Calu3 (cell line): Measurements from ENCODE around the gene MOV10. TPM values are rescaled to one million over a fixed set of nuclear protein-coding genes. Genes with fewer than 3 reads are reported as not detected.

Experiments
- BruUV-seq: library from RNA; stranded (reverse); fragments of 400-500 nt; replicated peaks from 2 replicates; lab custom pipeline; 2021; lab: Mats Ljungman, UMichigan
- CTCF ChIA-PET: fragments of 300-600 bp; sonication (Branson Sonifier 250); formaldehyde crosslinking; loops from one replicate; lab custom pipeline; 2022; ENCODE audit warnings: antibody characterized with exemption; lab: Charles Lee
- DNase-seq: peaks from one replicate; pipeline ENCODE4 v3.0.0; 2022
- H3K27ac Mint-ChIP-seq: one replicate; pipeline ENCODE4 v1.8.0; 2022; ENCODE audit warnings: mixed read lengths; ENCODE audit not compliant: unreplicated experiment
- H3K27me3 Mint-ChIP-seq: one replicate; pipeline ENCODE4 v1.8.0; 2022; ENCODE audit warnings: mixed read lengths; ENCODE audit not compliant: unreplicated experiment
- H3K36me3 Mint-ChIP-seq: one replicate; pipeline ENCODE4 v1.8.0; 2022; ENCODE audit warnings: mild to moderate bottlenecking, moderate library complexity, mixed read lengths; ENCODE audit not compliant: insufficient read depth, unreplicated experiment
- H3K4me1 Mint-ChIP-seq: one replicate; pipeline ENCODE4 v1.8.0; 2022; ENCODE audit warnings: mild to moderate bottlenecking, low read depth, mixed read lengths; ENCODE audit not compliant: unreplicated experiment
- H3K4me3 Mint-ChIP-seq: one replicate; pipeline ENCODE4 v1.8.0; 2022; ENCODE audit warnings: mild to moderate bottlenecking, low read depth, moderate library complexity, mixed read lengths; ENCODE audit not compliant: unreplicated experiment
- H3K9me3 Mint-ChIP-seq: one replicate; pipeline ENCODE4 v1.8.0; 2022; ENCODE audit warnings: low read depth, mixed read lengths; ENCODE audit not compliant: unreplicated experiment
- CTCF ChIP-seq: fragments of 200-600 bp; IDR thresholded peaks from one replicate; pipeline ENCODE4 v1.8.0; 2022; ENCODE audit warnings: antibody characterized with exemption; ENCODE audit not compliant: unreplicated experiment
- intact Hi-C: fragments of 100-400 bp; cut with micrococcal nuclease; formaldehyde crosslinking; loops from one replicate; pipeline ENCODE4 v1.10.0; 2022; ENCODE audit not compliant: unreplicated experiment
- total RNA-seq: library from RNA; stranded (reverse); gene quantifications from 2 replicates; pipeline ENCODE4 v1.2.3, GENCODE V29; 2022

MOV10 gene
- total RNA-seq, 1 experiment from 2014 or later: 71.4 TPM

GRCh38 chr1:112748396-112748795 is 73.9 kb downstream of the MOV10 start:
- Mint-ChIP-seq H3K27me3 (peaks cover 14% of the 10 kb centered on the region), H3K27ac (no peak overlapping the region), H3K4me3 (no peak overlapping the region), H3K4me1 (no peaks in the 10 kb centered on the region), H3K9me3 (no peaks in the 10 kb centered on the region), H3K36me3 (peaks cover 6% of the 10 kb centered on the region)
- TF ChIP-seq CTCF: no peak
- intact Hi-C loops: no loop called here
- no peak for DNase-seq
- no TSS peak for BruUV-seq
- CTCF ChIA-PET: no interaction called here

Other genes with a start within 250 kb of the MOV10 start
- 5.8 and 6.7 TPM in 2 replicates for gene WNT2B, start 165.7 kb upstream of the MOV10 start, total RNA-seq
- 15.9 and 19.0 TPM in 2 replicates for gene ST7L, start 55.5 kb upstream of the MOV10 start, total RNA-seq
- gene CAPZA1, start 54.8 kb upstream of the MOV10 start, total RNA-seq: 103 and 117 TPM in 2 replicates
- gene RHOC, start 32.5 kb downstream of the MOV10 start, total RNA-seq: 176 and 197 TPM in 2 replicates
- 1.3 and 2.2 TPM in 2 replicates for gene PPM1J, start 40.7 kb downstream of the MOV10 start, total RNA-seq